NCI-H1105 treated with DMSO at 0.1 percent for 48 hours (cell line): ENCODE data around the gene CTTN.

ENCODE experiments used
- DNase-seq: peaks from one replicate; lab custom pipeline; 2025; lab: John Stamatoyannopoulos, UW

Gene CTTN

DNA sequence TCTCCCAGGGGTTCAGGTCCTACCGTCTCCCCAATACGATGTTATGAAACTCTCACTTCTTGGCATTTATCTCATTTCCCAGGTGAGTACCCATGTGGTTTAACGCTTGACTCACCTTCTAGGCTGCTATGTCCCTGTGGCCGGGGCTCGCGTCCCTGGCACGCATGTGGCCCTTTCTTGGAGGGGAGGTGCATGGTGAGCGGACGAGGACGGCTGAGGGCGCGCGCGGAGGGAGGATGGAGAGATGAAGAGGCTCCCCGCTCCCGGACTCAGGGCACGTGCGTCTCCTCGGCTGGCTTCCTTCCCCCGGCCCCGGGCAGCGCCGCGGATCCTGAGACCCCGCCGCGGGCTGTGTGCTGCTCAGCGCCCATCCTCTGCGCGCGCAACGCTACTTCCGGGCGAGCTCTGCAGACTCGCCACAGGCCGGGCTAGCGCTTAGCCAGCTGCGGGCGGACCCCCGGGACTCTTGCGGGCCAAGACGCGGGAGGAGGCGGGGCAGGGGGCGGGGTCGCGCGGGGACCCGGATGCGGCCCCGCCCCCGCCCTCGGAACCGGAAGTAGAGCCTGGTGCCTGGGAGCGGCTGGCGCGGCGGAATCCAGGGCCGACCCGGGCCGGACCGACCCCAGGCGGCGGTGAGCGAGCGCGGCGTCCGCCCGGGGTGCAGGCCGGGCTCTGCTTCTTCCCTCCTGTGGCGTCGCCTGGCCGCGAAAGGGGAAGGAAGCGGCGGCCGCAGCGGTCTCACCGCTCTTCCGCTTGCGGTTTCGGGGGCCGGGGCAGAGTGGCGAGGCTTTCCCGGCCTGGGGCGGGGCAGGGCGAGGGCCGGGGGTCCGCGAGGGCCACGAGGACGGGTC is at the start of gene CTTN:
TSS of gene CTTN (plus strand) at position 547 of the 851 bp plus-strand sequence. CDS start 8,769 bp downstream, outside the sequence.
- DNase-seq, result peak; percentile 85

DNA sequence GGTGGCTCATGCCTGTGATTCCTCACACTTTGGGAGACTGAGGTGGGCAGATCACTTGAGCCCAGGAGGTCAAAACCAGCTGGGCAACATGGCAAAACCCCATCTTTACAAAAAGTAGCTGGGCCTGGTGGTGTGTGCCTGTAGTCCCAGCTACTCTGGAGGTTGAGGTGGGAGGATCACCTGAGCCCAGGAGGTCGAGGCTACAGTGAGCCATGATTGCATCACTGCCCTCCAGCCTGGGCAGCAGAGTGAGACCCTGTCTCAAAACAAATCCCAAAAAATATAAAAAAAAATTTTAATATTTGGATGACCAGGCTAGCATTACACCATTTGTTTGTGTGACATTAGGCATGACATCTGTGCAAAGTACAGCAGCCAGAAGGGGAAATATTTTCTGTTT is 49.7 kb upstream of the CTTN start:
- no peak for DNase-seq

DNA sequence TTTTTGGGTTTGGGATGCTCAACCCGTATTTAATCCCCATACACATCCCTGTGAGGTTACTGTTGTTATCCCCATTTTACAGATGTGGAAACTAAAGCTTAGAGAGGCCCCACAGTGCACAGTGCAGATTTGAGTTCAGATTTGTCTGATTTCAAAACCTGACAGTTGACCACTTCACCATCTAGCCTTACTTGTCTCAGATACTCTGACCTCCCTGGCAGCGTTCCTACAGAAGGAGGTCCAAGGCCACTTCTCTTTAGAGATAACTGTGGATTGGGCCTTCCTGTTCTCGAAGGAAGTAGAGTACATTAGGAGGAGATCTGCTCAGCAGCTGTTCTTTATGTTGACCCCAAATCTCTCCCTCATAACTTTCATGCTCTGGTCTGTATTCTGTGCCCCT is 46.7 kb upstream of the CTTN start:
- DNase-seq, result no peak

DNA sequence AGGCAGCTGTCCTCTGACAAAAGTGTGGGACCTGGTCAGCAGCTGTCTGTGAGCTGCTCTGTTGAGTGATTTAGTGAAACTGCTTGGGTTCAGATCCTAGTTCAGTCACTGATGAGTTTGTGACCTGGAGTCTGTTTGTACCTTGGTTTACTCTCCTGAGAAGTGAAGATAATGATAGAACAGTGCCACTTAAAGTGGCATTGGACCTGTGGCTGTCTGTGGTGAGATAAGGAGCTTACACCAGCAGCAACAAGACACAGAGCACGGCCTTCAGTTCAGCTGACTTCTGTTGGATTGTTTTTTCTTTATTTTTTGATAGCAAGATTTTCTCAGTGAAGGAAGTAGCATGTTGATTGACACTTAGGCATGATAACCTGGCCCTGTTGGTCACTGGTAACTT is 46.2 kb upstream of the CTTN start:
- DNase-seq, result no peak

DNA sequence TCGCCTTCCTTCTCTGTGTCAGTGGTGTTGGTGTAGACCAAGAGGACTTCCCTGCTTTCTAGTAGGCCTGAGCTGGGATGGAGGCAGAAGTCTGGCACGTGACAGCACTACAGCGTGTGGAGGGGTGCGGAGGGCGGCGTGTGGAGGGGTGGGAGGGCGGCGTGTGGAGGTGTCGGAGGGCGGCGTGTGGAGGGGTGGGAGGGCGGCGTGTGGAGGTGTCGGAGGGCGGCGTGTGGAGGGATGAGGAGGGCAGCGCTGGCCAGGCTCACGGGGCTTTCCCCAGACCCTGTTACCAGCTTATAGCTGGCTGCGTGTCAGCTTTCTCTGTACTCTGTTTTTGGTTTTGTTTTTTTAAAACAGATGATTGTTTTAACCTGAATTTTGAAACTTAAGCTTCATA is 45.7 kb upstream of the CTTN start:
- DNase-seq, result no peak

DNA sequence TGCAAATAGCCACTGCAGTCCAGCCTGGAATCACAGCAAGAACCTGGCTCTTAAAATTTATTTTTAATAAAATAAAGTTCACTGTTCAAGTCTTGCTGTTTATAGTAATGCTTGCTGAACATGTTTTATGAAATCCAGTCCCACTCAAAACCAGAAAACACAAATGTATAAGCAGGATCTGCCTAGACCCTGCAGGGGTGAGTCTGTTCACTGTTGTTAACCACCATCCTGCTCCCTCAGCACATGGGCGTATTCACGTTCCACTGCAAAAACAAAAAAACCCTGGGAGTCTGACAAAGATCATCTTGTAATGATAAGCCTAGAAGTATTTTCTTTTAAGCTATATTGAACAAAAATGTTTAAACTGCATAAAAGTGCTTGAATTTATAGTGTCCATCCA is 45.0 kb upstream of the CTTN start:
- no peak for DNase-seq

DNA sequence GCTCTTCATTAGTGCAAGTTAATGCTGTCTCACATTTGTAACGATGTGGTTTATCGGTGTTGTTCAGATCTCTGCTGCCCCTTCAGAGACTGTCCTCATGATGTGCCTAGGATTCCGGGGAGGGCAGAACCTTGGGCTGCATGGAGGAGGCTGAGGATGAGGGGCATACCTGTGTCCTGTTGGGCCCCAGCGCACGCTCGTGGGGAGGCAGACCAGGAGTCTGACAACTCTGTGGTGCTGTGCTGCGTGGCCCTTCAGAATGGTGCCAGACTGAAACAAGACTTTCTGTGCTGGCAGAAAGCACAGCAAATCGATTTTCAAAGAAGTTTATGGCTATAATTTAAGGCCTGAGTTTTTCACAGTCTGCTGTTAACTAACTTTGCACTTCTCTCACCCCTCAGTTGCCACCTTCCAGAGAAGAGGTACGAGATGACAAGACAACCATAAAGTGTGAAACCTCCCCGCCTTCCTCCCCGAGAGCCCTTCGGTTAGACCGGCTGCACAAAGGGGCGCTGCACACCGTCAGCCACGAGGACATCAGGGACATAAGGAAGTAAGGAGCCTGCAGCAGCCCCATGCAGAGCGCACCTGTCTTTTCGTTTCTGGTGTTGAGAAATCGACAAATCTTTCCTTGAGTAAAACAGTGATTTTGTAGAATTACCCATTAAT is 44.3 kb upstream of the CTTN start:
- no peak for DNase-seq

DNA sequence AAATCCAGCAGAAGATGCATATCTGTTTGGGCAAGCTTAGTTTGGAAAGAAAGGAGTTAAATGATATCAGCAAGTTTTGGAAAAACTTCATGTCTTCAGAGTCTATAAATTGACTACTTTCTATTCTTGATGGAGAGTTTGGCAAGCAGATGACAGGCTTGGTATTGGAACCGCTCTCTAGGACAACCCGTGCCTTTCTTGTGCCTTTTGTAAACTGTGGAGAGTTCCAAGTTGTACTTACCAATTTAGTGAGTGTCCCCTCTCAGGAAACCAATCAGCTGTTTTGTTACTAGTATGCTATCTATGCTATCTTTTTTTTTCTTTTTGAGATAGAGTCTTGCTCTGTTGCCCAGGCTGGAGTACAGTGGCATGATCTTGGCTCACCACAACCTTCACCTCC is 43.7 kb upstream of the CTTN start:
- no peak for DNase-seq

DNA sequence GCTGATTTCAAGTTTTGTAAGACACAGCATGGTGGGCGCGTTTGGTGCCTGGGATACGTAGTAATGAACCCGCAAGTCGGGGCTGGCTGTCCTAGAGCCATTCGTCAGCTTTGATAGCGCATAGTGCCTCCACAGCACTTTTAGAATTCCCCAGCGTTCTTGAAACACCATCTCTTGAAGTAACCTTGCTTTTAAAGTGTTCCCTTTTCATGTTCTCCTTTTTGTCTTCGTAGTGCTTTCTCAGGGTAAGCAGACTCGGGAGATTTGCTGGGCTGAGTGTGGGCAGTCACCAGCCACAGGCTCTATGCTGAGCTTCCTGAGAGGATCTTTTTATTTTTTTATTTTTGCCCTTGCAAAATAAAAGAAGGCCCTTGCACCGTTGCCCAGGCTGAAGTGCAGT is 39.6 kb upstream of the CTTN start:
- no peak for DNase-seq

DNA sequence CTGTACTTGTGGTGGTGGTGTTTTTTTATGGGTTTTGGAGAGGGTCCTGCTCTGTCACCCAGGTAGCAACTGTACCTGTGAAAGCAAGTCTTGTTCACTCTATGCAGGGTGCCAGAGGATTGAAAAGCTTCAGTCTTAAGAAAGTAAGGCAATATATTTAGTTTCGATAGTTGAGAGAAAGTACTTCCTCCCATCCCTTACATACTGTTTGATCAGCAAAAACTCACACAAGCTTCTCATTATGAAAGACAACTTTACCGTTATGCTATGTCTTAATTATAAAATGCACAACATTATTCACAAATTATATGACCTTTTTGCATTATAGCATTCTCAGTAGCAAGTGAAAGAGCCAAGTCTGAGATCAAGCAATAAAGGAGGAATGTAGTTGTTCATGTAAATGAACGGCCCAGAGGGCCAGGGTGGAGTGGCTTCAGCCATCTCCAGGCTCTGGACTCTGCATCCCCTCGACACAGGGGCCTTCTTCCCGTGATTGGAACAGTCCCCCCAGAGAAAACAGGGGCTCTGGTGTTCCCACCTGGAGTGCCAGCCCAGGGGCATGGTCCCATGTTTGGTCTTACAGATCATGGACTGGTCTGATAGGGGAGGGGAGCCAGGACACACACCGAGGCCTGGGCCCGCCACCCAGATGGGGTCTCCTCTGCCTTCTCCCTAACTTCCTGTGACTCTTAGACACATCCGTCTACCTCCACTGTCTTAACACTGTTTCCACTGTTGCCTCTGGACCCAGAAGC is 38.7 kb upstream of the CTTN start:
- no peak for DNase-seq

DNA sequence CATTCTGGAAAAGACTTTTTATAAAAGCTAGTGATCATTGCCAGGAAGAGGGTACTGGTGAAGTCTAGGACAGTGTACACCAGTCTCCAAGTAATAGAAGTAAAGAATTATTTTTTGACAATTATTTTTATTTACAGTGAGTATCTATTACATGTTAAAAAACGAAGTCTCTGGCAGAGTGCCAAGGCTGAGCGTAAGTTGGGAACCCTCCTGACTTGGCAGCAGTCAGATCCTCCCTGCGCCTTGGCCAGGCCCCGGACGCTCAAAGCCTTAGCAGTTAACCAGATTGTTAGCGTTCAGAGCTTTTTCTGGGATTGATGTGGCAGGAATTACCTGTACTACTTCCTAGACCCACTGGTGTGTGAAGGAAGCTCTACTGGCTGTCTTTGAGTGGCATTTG is 38.1 kb upstream of the CTTN start:
- DNase-seq, result peak; percentile 49

DNA sequence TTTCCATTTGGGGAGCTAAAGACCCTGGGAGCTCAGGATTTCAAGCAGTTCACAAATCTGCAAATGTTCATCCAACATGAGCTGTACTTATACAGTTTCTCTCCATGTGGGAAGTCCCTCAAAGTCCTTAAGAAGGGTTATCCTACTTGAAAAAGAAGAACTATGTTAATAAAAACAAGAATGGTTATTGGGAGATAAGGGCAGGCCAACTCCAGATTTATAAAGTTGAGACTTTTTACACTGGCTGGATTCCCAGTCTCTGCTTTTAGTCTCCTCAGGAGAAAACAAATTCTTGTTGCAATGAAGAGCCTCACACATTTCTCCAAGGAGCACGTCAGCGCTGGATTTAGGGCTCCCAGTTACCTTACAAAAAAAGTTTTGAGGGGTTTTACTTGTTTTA is 34.2 kb upstream of the CTTN start:
- DNase-seq, result no peak

DNA sequence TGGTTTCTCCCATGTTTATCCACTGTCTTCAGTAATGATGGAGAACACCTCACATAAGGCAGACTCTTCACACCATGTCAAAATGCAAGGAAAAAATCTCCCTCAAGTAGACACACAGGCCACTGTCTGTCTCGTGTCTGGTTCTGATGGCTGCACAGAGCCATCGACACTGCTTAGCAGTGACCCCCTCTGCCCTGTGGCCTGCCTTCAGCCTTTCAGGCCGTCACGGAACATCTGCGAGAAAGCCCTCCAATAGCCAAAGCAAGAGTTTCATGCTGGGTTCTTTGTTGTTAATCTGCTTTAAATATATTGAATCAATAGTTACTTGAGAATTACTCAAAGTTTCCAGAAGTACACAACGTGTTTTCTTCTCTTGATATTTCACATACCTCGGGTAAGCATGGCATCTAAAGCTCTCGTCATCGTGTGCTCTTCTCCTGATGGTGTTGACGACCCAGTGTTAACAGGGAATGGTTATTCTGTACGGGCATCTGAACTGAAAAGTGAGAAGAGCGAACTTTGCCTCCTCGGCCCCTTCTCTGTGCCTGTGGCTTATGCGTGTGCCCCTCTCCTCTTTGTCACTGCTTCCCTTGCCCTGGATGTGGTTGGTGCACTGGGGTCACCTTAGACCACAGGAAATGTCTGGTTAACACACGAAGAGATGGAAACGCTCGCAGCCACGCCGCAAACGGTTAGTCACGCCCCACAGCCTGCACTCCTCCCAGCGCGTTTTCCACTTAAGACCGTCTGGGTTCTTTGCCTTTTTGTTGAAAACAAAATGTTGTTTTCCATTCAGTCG is 33.4 kb upstream of the CTTN start:
- DNase-seq, result no peak

DNA sequence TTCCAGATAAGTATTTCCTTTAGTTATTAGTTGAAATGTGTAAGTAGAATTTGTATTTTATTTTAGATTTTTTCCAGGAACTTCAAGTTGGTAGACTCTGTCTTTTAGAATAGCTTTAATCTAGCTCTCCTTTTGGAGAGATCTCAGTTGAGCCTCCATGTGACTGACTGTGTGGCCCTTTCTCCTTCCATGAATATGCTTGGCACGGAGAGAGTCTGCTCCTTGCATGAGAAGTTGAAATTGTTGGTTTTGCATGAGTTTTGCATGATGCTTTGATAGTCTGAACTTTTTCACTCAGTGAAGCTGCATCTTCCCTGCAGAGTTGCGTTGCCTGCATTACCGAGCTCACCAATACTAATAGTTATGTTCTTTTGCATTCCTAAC is 32.8 kb upstream of the CTTN start:
- no peak for DNase-seq

DNA sequence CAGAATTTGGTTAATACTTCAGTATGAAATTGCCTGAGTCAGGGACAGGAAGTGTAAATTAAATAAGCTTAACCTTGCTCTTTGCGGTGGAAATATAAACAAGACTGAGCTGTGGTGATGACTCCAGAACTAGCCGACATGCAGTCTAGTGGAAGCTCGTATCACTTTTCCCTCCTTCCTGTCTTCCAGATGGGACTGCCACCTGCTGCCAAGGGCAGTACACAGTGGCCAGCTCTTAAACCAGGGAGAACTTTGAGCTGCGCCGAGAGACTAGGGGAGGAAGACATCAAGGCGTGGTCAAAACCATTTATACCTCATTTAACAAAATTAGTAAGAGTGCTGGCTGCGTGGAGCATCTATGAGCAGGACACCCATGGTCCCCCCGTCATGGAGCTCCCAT is 31.3 kb upstream of the CTTN start:
- no peak for DNase-seq

DNA sequence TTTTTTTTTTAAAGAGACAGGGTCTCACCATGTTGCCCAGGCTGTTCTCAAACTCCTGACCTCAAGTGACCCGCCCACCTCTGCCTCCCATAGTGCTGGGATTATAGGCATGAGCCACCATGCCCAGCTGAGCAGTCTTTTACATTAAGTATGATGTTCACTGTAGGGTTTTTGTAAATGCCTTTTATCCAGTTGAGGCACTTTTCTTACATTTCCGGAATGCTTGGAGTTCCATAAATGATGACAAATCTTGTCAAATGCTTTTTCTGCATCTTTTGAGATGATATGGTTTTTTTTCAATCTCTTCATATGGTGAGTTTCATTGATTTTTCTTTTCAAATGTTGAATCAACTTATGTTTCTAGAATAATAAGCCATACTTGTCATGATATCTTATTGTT is 29.4 kb upstream of the CTTN start:
- DNase-seq, result no peak

DNA sequence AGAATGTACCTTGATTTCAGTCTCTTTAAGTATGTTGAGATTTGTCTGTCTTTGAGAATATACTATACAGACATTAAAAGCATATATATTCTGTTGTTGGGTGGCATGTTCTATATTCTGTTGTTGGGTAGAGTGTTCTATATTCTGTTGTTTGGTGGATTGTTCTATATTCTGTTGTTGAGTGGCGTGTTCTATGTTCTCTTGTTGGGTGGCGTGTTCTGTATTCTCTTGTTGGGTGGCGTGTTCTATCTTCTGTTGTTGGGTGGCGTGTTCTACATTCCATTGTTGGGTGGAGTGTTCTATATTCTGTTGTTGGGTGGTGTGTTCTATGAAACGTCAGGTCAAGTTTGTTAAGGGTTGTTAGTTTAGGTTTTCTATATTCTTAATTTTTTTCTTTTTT is 27.1 kb upstream of the CTTN start:
- no peak for DNase-seq

DNA sequence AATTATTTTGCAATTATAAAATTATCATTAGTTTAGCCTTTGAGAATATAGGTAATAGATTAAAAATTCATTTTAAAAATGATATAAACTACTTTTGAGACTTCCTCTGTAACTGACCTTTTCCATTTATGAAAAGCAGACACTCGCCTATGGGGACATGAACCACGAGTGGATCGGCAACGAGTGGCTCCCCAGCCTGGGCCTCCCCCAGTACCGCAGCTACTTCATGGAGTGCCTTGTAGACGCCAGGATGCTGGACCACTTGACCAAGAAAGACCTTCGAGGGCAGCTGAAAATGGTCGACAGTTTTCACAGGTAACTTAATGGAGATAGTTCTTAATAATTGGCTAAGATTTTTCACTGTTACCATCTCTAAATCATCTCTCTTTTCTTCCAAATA is 26.3 kb upstream of the CTTN start:
- DNase-seq, result no peak

DNA sequence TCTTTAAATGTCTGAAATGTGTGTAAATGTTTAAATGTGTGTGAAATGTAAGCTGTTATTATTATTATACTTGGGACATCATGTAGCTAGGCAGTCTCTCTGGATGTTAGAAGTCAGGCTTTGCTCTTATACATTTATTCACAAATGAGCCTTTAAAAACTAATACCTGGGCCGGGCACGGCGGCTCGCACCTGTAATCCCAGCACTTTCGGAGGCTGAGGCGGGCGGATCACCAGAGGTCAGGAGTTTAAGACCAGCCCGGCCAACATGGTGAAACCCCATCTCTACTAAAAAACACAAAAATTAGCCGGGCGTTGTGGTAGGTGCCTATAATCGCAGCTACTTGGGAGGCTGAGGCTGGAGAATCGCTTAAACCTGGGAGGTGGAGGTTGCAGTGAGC is 21.7 kb upstream of the CTTN start:
- DNase-seq, result no peak

DNA sequence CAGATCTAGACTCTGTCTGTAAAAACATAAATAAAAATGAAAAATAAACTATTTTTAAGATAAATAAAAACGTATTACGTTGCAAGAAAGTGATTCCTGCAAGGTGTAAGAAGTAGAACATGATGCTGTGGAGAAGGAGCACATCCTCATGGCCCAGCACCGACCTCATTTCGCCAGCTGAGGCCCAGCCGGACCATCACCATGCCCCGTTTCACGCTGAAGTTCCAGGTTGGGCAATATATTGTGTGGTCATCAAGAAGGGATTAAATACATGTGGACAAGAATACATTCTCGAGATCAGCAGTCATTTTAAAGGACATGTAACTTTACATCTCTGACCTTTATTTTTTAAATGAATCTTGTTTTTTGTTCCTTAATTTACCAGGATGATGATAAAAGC is 20.7 kb upstream of the CTTN start:
- DNase-seq, result no peak

DNA sequence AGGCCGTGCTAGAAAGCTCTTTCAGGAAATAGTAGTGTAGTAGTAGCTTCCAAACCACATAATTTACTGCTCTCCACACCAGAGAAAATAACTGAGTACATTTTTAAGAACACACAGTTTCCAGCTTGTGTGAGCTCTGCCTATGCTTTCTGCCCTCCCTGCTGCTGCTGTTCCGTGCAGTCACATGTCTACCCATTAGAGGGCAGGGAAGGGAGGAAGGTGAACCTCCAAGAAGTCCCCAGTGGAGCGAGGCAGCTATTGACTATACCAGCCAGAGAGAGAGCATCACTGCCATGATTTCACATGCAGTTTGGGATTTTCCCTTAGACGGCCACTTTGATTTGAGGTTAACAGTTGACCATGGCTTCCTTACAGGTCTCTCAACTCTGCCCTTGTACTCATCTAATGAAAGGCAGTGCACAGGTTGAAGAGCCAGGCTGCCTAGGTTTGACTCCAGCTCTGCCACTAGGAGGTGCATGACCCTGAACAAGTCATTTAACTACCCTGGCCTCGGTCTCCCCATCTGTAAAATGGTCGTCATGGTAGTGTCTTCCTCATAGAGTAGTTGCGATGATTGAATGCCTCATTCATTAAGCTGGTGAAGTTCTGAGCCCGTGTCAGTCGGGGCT is 19.7 kb upstream of the CTTN start:
- DNase-seq, result no peak

DNA sequence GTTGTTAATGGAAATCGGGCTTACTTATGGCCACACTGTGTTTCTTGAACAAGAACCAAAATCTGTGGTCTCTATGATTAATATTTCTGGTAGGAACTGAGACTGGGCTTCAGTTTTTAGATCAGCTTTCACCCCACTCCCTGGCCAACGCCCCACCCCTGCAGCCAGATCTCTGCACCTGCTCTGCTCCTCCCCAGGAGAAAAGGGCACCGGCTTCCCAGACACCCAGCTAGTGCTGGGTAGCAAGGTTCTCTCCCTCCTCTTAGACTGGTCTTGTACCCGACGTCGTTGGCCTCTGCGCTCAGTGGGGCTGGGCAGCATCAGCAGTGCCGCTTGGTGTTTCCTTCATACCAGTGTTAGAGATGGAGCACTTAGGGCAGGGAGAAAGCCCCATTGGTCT is 17.0 kb upstream of the CTTN start:
- no peak for DNase-seq
